Forelimb muscle (tissue), 1 donor: Measurements from ENCODE around the gene SLC36A4. TPM values are rescaled to one million over a fixed set of nuclear protein-coding genes. Genes with fewer than 3 reads are reported as not detected.
"Not testable (repeated sequence)": the region's sequence is repeated elsewhere in the genome, so short reads cannot be mapped to it uniquely, and the experiment has no call there.

Experiments used
- DNase-seq: peaks from one replicate; pipeline ENCODE4 v3.0.0-alpha.2; 2013; ENCODE audit warnings: low read depth
- polyA plus RNA-seq: library from polyadenylated mRNA; unstranded; fragments of 120-200 nt; gene quantifications from one replicate; pipeline ENCODE4 v1.2.1, GENCODE V29; 2013; ENCODE audit not compliant: insufficient read length

The SLC36A4 gene
- polyA plus RNA-seq, 1 donor, result 8.2 TPM

DNA sequence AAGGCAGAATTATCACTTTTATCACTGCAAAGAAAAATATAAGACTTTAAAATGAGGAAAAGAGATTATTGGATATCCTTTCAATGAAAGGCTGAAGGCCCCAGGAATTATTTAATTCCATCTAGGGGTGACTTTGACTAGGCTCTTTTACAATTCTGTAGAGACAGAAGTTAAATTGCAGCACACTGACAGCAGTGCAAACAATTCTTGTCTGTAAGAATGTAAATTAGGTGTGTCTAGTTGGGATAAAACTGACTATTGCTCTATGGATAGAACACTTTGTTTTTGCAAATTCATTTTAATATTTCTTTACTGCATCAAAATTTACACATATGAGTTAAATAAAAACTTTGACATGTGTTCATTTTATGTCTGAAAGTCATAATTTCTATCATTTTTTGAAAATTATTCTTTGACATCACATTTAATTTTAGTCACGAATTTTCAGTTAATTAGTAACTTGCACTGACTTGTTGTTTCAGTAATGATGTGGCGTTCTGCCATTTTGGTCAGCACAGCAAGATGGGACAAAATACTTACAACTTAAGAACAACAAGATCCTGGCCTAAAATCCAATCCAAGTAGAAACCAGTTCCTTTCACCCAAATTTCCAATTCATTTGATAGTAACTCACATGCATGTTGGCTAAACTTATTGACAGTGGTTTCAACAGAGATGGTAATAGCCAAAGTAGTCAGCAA is 75.1 kb downstream of the SLC36A4 start:
- no peak for DNase-seq

- no peak for DNase-seq
These were observed 79.5 kb downstream of the SLC36A4 start for GRCh38 chr11:93118276-93118675.

DNA sequence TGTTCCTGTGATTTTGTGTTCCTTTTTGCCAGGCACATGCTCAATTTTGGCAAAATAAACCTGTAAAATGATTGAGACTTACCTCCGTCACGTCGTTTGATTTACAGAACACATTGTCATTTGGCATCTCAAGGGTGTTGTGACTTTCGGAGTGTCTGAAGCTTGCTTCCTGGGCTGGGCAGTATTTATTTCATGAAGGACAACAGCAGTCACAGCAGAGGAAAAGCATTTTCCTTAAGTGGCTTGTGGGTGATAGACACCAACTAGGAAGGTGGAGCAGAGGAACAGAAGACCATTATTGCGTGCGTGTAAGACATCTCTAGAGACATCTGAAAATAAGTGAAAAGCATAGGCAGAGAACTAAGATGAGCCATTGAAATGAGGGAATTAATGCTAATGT is 80.2 kb downstream of the SLC36A4 start:
- DNase-seq, result no peak

DNA sequence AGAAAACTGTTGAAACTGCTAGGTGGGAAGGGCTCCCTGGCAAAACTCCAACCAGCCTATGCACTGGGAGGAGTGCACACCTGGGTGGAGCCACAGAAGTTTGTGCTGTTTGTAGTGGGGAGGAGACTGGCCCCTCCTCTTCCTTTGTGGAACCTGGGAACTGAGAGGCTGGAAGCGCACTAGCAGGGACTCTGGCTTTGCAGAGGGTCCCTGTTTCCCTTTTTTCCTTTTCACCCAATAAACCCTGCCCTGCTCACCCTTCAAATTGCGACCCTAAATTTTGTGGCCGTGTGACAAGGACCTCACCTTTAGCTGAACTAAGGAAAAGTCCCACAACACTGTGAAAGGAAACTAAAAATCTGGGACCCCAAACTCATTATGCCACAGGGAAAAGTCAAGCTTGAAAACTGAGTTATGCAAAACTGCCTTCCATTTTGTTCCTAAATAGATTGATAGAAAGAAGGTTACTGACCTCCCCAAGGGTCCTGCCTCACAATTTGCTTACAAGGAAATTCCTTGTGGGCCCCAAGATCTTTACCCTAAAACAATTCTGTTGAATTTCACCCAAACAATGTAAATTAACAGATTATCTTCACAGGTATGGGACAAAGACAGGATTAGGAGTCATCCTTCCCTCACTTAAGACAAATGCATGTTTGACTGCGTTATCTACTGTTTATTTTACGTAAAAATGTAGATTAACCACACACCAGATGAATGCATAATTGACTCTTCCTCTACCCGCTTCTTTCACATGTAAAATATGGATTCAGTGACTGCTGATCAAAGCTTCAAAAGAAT is 81.0 kb downstream of the SLC36A4 start:
- DNase-seq, result no peak

GRCh38 chr11:93114304-93114703 is 83.5 kb downstream of the SLC36A4 start:
- DNase-seq, result no peak

DNA sequence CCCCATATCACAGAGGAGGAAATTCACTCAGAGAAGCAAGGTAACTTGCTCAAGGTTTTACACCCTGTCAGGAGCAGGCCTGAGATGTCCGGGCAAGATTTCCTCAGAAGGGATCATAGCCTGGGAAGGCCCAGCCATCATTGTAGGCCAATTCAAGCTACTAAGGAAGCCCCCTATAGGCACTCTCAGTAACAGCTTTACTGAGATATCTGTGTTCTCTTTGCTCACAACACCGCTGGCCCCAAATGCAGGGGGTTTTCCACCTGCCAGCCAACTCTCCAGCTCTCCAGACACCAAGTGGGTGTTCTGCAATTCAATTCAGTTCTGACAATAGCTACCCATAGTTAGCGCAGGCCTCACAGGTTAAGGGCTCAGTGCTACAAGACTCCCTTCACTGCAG is 84.0 kb downstream of the SLC36A4 start:
- no peak for DNase-seq

DNA sequence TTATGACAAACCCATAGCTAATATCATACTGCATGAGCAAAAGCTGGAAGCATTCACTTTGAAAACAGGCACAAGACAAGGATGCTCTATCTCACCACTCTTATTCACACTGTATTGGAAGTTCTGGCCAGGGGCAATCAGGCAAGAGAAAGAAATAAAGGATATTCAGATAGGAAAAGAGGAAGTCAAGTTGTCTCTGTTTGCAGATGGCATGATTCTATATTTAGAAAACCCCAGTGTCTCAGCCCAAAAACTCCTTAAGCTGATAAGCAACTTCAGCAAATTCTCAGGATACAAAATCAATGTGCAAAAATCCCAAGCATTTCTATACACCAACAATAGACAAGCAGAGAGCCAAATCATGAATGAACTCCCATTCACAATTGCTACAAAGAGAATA is 86.6 kb downstream of the SLC36A4 start:
- DNase-seq, result not testable (repeated sequence)

DNA sequence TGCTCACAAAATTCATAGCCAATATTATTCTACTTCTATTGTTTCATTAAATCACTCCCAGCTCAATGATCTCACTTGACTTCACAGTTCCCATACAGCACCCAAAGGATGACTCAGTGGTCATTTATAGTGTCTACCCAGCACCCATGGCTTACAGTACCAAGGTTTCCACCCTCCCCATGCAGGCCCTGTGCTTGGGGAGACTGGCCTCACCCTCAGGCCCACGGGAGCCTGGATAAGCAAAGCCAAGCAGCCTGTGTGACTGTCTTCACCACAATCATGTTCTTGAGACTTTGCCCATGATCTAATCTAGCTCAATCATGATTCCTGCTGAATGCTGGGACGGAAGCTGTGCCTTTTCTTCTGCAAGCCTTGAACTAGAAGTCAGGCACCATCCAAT is 97.6 kb downstream of the SLC36A4 start:
- no peak for DNase-seq

DNA sequence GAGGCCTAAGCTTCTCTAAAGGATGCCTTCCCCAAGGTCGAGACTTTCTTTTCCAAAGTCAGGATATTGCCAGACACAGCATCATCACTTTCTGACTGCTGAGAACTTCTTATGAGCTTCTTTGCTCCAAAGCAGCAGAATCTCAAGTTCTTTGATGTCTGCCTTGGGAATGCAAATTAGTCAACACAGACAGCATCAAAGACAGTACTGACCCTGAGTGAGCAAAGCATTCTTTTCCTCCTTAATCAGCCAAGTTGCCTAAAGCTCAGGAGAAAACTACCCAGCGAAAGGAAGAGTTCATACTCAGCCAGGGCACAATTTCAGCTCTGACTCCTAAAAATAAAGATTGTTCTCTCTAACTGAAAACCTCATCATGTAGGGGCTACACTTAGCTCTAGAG is 98.0 kb downstream of the SLC36A4 start:
- DNase-seq, result no peak

Other genes with a start within 250 kb of the SLC36A4 start
- not detected for gene MTNR1B, start 228.3 kb downstream of the SLC36A4 start, polyA plus RNA-seq
- not detected for gene DEUP1, start 132.8 kb upstream of the SLC36A4 start, polyA plus RNA-seq